Ureter (tissue), 1 donor: ENCODE data around the gene TRIM25. TPM values are rescaled to one million over a fixed set of nuclear protein-coding genes. Genes with fewer than 3 reads are reported as not detected.

Source experiments
- DNase-seq: peaks from one replicate; pipeline ENCODE4 v3.0.0-alpha.2; 2020; ENCODE audit warnings: low spot score
- total RNA-seq: library from RNA; stranded (reverse); gene quantifications from one replicate; pipeline ENCODE4 v1.2.4, GENCODE V29; 2023
- donor health status: DM: yes; HTN: yes; CAD: no.

Gene TRIM25
- total RNA-seq, 1 donor from 2014 or later, result 118 TPM

- DNase-seq, result no peak
Measured at GRCh38 chr17:56866076-56866475, 47.8 kb downstream of the TRIM25 start.

GRCh38 chr17:56863974-56864373, 49.9 kb downstream of the TRIM25 start:
- no peak for DNase-seq

- DNase-seq, result no peak
Measured at GRCh38 chr17:56861899-56862298, 52.0 kb downstream of the TRIM25 start.

GRCh38 chr17:56851008-56851407, 62.8 kb downstream of the TRIM25 start:
- DNase-seq, result no peak

GRCh38 chr17:56850591-56850990, 63.3 kb downstream of the TRIM25 start:
- DNase-seq, result no peak

GRCh38 chr17:56849131-56849530, 64.7 kb downstream of the TRIM25 start:
- no peak for DNase-seq

- DNase-seq, result no peak
Measured at GRCh38 chr17:56847106-56847505, 66.7 kb downstream of the TRIM25 start.

GRCh38 chr17:56845934-56846333, 67.9 kb downstream of the TRIM25 start:
- no peak for DNase-seq

- DNase-seq, result no peak
Measured at GRCh38 chr17:56842577-56842976, 71.3 kb downstream of the TRIM25 start.

- no peak for DNase-seq
Measured at GRCh38 chr17:56838687-56839086, 75.2 kb downstream of the TRIM25 start.

Other genes starting within 250 kb of the TRIM25 start
- gene C17orf67, start 80.1 kb downstream of the TRIM25 start, total RNA-seq, result 3.2 TPM
- gene DGKE, start 79.9 kb downstream of the TRIM25 start, total RNA-seq, result 15.4 TPM
- gene COIL, start 47.0 kb upstream of the TRIM25 start, total RNA-seq, result 17.9 TPM
- 79.6 TPM for gene SCPEP1, start 64.1 kb upstream of the TRIM25 start, total RNA-seq
- 76.7 TPM for gene AKAP1, start 171.2 kb upstream of the TRIM25 start, total RNA-seq